Measurements from ENCODE around the gene JARID2. TPM values are rescaled to one million over a fixed set of nuclear protein-coding genes. Genes with fewer than 3 reads are reported as not detected.

The JARID2 gene
- total and polyA plus RNA-seq, 2 of the 8 experiments (the other 6 are each of a cell fraction or from before 2014, with no cell fraction given) = 60.1 to 239 TPM

DNA sequence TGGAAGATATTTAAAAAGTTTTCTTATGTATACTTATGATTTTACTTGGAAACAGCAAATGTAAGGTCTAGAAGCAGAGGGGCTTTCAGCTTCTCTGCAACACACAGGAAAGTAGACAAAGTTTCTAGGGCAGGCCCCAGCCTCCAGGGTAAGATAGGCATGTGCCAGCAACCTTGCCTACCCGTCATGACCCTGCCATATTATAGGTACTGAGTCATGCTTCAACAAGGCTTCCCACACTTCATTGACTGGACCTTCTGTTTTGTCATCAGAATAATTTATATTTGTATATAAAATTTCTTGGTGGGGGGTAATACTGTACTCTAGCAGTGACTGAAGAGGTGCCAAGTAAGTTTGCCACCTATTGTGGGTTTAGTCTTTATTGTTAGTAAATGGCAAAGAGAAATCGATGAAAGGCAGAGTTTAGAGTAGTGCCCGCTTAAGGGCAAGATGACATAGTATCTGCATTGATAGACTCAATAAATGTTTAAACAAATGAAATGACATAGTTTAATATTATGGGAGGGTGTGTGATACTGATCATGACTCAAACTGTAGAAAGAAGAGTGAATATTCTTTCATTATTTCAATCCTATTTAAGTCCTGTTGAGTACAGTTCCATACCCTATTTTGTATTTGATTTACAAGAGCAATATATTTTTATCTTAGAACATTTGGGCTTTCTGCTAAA is 95.6 kb downstream of the JARID2 start:
- Histone ChIP-seq H3K23ac (ENCODE audit: insufficient read length) (no peak overlapping the region), H2AFZ (ENCODE audit: low read length) (no peak overlapping the region), H4K8ac (ENCODE audit: extremely low read depth, insufficient read depth, low read length) (no peak overlapping the region), H2AK5ac (ENCODE audit: low read depth, low read length) (no peak overlapping the region), H3K79me2 (ENCODE audit: control insufficient read depth in 1 of 2, insufficient read depth in 2 of 2, low read length in 2 of 2) (peaks cover 86 to 100% of the 10 kb centered on the region in 2 experiments), H2BK5ac (ENCODE audit: low read depth, low read length) (no peak overlapping the region), H3K36me3 (ENCODE audit: control insufficient read depth in 2 of 4, insufficient read depth in 4 of 4, low read length in 3 of 4) (no peaks in the 10 kb centered on the region), H3K27me3 (replicated peaks in 1 of 4; ENCODE audit: control insufficient read depth in 3 of 4, extremely low read depth in 1 of 4, insufficient read depth in 3 of 4, low read length in 3 of 4) (no peaks in the 10 kb centered on the region), H3K27ac (ENCODE audit: low read depth, low read length) (no peak overlapping the region), H4K91ac (replicated peaks; ENCODE audit: insufficient read length, low read length) (no peak overlapping the region), H3K14ac (ENCODE audit: insufficient read length) (no peak overlapping the region), H3K4me2 (ENCODE audit: insufficient read depth in 1 of 2, low read depth in 2 of 2, low read length in 2 of 2) (peak overlapping the region in 1 of 2 experiments; percentile 44; a peak in 1 of 4 replicates), H4K20me1 (replicated peaks in 1 of 2; ENCODE audit: control insufficient read depth in 1 of 2, insufficient read depth in 2 of 2, low read length in 2 of 2) (peaks cover 41 to 79% of the 10 kb centered on the region in 2 experiments), H3K9ac (replicated peaks in 1 of 4; ENCODE audit: extremely low read depth in 1 of 4, low read depth in 3 of 4, low read length in 3 of 4) (no peak overlapping the region), H3K4ac (replicated peaks; ENCODE audit: insufficient read length, low read depth, low read length) (no peak overlapping the region), H3K79me1 (ENCODE audit: low read depth, low read length) (peaks cover 2% of the 10 kb centered on the region; the same call in 1 of the 2 replicates), H2BK20ac (ENCODE audit: low read length) (no peak overlapping the region), H2BK120ac (replicated peaks; ENCODE audit: low read depth, low read length) (no peak overlapping the region), H3K18ac (ENCODE audit: extremely low read depth, low read length) (no peak overlapping the region), H3K9me3 (ENCODE audit: insufficient read depth in 2 of 2, low read depth in 1 of 2, low read length in 1 of 2) (no peaks in the 10 kb centered on the region), H2BK15ac (ENCODE audit: low read length) (no peak overlapping the region), H3K4me1 (replicated peaks in 1 of 4; ENCODE audit: control insufficient read depth in 3 of 4, insufficient read depth in 4 of 4, low read length in 3 of 4) (peaks cover 11 to 32% (median 22%) of the 10 kb centered on the region in 4 experiments), H4K5ac (ENCODE audit: insufficient read length, low read depth, low read length) (no peak overlapping the region), H3K4me3 (ENCODE audit: extremely low read depth in 1 of 4, insufficient read depth in 2 of 4, low read depth in 3 of 4, low read length in 4 of 4) (no peak overlapping the region; a peak in 1 of 8 replicates), H3K56ac (replicated peaks; ENCODE audit: insufficient read length, low read depth, low read length) (no peak overlapping the region), H2BK12ac (ENCODE audit: low read depth, low read length) (no peak overlapping the region), H3K23me2 (ENCODE audit: low read depth, low read length) (no peaks in the 10 kb centered on the region)
- CTCF ChIA-PET (ENCODE audit: partially characterized antibody) = interaction anchor here (1.3 to 1.4 kb wide), 2 partner anchors 18 to 52 kb away, joined by 3 read pairs; no protein-coding TSS in a partner anchor
- DNase-seq (ENCODE audit: low read depth in 1 of 2, low spot score in 2 of 2) (no peak), FAIRE-seq (no peak)
- WGBS, 2 experiments (ENCODE audit: extremely low coverage in 1 of 2, insufficient coverage in 1 of 2, insufficient read length in 1 of 2, insufficient replicate concordance in 2 of 2, low coverage in 1 of 2, low lambda C conversion rate in 2 of 2, missing lambda C conversion rate in 1 of 2) = 80% methylated on average over 3 of the region's 3 CpGs; no CpG with 5 or more reads in 1 of the 2 experiments
- TF ChIP-seq PHF8 (conservative IDR thresholded peaks at IDR 0.05; ENCODE audit: low read depth, low read length) = no peak
- TF ChIP-seq POLR2A (IDR thresholded peaks at IDR 0.05; ENCODE audit: control extremely low read depth in 1 of 2, low read depth in 2 of 2, low read length in 2 of 2) = 0 out of 3 replicates have a peak, but pooled peaks of 1 of the 2 experiments have one; percentile 21
- POLR2A ChIA-PET (ENCODE audit: partially characterized antibody) = interaction anchor here (1.5 kb wide), 1 partner anchor 8 kb away, joined by 7 read pairs; no protein-coding TSS in a partner anchor
